Peyer's patch (tissue), 4 donors: ENCODE results near the gene GDNF. TPM values are rescaled to one million over a fixed set of nuclear protein-coding genes. Genes with fewer than 3 reads are reported as not detected.

ENCODE experiments used
- DNase-seq, 3 donors: peaks; one replicate each; pipeline ENCODE4 v3.0.0-alpha.2; 2017 to 2019
- H3K27ac ChIP-seq, 4 donors: fragments of 200-600 bp; sonication (generic); one replicate each; pipeline ENCODE4 v1.5.1; 2016 to 2019
- H3K27me3 ChIP-seq, 2 donors: fragments of 200-600 bp; sonication (generic); one replicate each; pipeline ENCODE4 v1.5.1; 2019
- H3K36me3 ChIP-seq, 3 donors: fragments of 200-600 bp; sonication (generic); one replicate each; pipeline ENCODE4 v1.5.1; 2016 to 2019
- H3K4me1 ChIP-seq, 4 donors: fragments of 200-600 bp; sonication (generic); one replicate each; pipeline ENCODE4 v1.5.1; 2016 to 2019
- H3K4me3 ChIP-seq, 4 donors: fragments of 200-600 bp; sonication (generic); 1 replicate in 3 of 4; 2 replicates in 1 of 4; pipeline ENCODE4 v1.5.1; 2016 to 2019; ENCODE audit warnings: mild to moderate bottlenecking in 1 of 4
- H3K9me3 ChIP-seq, 4 donors: fragments of 200-600 bp; sonication (generic); one replicate each; pipeline ENCODE4 v1.5.1; 2016 to 2019; ENCODE audit warnings: mild to moderate bottlenecking in 1 of 4
- POLR2A ChIP-seq, 2 donors: fragments of 450-650 bp; IDR thresholded peaks; one replicate each; pipeline ENCODE4 v1.5.1; 2017; ENCODE audit warnings: antibody characterized with exemption in 2 of 2, mild to moderate bottlenecking in 2 of 2, moderate library complexity in 2 of 2
- total RNA-seq, 4 donors: library from RNA; depleted of rRNA; stranded (reverse); fragments of >200 nt; gene quantifications; one replicate each; pipeline ENCODE4 v1.1.0, GENCODE V29; 2016
- TF ChIP-seq, protein P1 (sequence below), 6 experiments: fragments of 450-650 bp in 4 of 6; fragments of 200-600 bp in 2 of 6; sonication (generic) in 1 of 6; IDR thresholded peaks; one replicate each; pipeline ENCODE4 v1.5.1; 2017 to 2019; ENCODE audit warnings: antibody characterized with exemption in 6 of 6, mild to moderate bottlenecking in 3 of 6, moderate library complexity in 1 of 6

The GDNF gene
- total RNA-seq, 4 donors from 2014 or later = 1.5 to 8.3 TPM; not detected in 2

GRCh38 chr5:37807015-37807414, 32.8 kb downstream of the GDNF start:
- Histone ChIP-seq H3K36me3 (no peaks in the 10 kb centered on the region), H3K4me1 (no peaks in the 10 kb centered on the region), H3K9me3 (no peaks in the 10 kb centered on the region), H3K27me3 (no peaks in the 10 kb centered on the region), H3K4me3 (no peak overlapping the region), H3K27ac (no peak overlapping the region)
- TF ChIP-seq POLR2A (IDR thresholded peaks at IDR 0.05) = no peak
- TF ChIP-seq, protein P1, sequence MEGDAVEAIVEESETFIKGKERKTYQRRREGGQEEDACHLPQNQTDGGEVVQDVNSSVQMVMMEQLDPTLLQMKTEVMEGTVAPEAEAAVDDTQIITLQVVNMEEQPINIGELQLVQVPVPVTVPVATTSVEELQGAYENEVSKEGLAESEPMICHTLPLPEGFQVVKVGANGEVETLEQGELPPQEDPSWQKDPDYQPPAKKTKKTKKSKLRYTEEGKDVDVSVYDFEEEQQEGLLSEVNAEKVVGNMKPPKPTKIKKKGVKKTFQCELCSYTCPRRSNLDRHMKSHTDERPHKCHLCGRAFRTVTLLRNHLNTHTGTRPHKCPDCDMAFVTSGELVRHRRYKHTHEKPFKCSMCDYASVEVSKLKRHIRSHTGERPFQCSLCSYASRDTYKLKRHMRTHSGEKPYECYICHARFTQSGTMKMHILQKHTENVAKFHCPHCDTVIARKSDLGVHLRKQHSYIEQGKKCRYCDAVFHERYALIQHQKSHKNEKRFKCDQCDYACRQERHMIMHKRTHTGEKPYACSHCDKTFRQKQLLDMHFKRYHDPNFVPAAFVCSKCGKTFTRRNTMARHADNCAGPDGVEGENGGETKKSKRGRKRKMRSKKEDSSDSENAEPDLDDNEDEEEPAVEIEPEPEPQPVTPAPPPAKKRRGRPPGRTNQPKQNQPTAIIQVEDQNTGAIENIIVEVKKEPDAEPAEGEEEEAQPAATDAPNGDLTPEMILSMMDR (IDR thresholded peaks at IDR 0.05) = no peak
- DNase-seq = no peak

- Histone ChIP-seq H3K4me3 (no peak overlapping the region), H3K9me3 (no peaks in the 10 kb centered on the region), H3K27me3 (no peaks in the 10 kb centered on the region), H3K27ac (no peak overlapping the region), H3K36me3 (no peaks in the 10 kb centered on the region), H3K4me1 (no peaks in the 10 kb centered on the region)
- DNase-seq = no peak
- TF ChIP-seq, protein P1 (IDR thresholded peaks at IDR 0.05) = no peak
- TF ChIP-seq POLR2A (IDR thresholded peaks at IDR 0.05) = no peak
Observed at GRCh38 chr5:37806476-37806875, 33.4 kb downstream of the GDNF start.

DNA sequence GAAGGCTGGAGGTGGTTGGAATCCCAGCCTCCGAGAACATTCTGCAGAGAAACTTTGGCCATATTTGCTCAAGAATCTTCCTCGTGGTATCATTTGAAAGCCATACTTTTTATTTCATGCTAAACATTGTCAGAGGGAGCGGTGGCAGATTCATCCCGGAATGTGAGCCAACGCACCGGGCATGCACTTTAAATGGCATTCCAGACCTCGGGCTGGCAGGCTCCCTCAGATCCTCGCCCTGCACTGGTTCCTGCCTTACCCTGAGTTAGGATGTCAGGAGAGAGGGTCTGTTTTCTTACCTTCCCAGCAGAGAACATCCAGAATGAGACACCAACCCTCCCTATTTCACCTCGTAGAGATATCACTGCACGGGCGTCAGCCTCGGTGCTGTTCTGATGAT, 33.8 kb downstream of the GDNF start:
- TF ChIP-seq POLR2A (IDR thresholded peaks at IDR 0.05) = no peak
- TF ChIP-seq, protein P1 (IDR thresholded peaks at IDR 0.05) = no peak
- H3K4me3 ChIP-seq = no peak overlapping the region
- H3K9me3 ChIP-seq = no peaks in the 10 kb centered on the region
- H3K27me3 ChIP-seq = no peaks in the 10 kb centered on the region
- no peaks in the 10 kb centered on the region for H3K4me1 ChIP-seq
- no peaks in the 10 kb centered on the region for H3K36me3 ChIP-seq
- DNase-seq = no peak
- no peak overlapping the region for H3K27ac ChIP-seq

DNA sequence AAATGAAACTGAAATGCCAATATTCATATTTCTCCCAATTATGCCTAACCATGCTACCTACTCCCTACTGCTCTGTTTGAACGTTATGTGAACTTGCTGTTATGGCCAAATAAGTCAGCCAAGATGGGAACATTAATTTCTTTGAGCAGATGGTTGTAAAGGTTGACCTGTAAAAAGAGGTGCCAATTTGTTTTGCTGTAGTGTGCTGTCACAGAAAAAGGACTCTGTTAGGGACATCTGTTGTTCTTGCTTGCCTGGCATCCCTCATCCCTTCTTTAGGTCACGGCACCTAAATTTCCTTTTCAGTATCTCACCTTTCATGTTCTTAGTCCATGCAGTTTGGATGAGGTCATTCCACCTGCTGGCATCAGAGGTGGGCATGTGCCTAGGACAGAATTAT, 35.4 kb downstream of the GDNF start:
- H3K27ac ChIP-seq = no peak overlapping the region
- no peaks in the 10 kb centered on the region for H3K27me3 ChIP-seq
- H3K36me3 ChIP-seq = no peaks in the 10 kb centered on the region
- no peak for DNase-seq
- no peaks in the 10 kb centered on the region for H3K4me1 ChIP-seq
- H3K9me3 ChIP-seq = no peaks in the 10 kb centered on the region
- no peak for TF ChIP-seq POLR2A (IDR thresholded peaks at IDR 0.05)
- TF ChIP-seq, protein P1 (IDR thresholded peaks at IDR 0.05) = no peak
- H3K4me3 ChIP-seq = no peak overlapping the region

DNA sequence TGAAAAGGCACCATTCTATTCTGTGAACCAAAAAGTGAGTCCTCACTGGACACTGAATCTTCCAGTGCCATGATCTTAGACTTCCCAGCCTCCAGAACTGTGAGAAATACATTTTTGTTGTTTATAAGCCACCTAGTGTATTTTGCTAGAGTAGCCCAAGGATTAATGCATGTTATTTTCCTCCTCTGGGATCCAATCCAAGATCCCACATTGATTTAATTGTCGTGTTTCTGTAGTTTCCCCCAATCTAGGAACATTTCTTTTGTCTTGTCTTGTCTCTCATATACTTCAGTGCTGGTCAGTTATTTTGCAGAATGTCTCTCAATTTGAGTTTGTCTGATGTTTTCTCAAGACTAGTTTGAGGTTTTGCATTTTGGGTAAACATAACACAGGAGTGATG, 36.4 kb downstream of the GDNF start:
- no peak overlapping the region for H3K27ac ChIP-seq
- TF ChIP-seq, protein P1 (IDR thresholded peaks at IDR 0.05) = no peak
- TF ChIP-seq POLR2A (IDR thresholded peaks at IDR 0.05) = no peak
- H3K4me3 ChIP-seq = no peak overlapping the region
- no peaks in the 10 kb centered on the region for H3K9me3 ChIP-seq
- no peaks in the 10 kb centered on the region for H3K4me1 ChIP-seq
- DNase-seq = no peak
- H3K27me3 ChIP-seq = no peaks in the 10 kb centered on the region
- no peaks in the 10 kb centered on the region for H3K36me3 ChIP-seq

- Histone ChIP-seq H3K9me3 (no peaks in the 10 kb centered on the region), H3K4me3 (no peak overlapping the region), H3K27me3 (no peaks in the 10 kb centered on the region), H3K4me1 (no peaks in the 10 kb centered on the region), H3K36me3 (no peaks in the 10 kb centered on the region), H3K27ac (no peak overlapping the region)
- TF ChIP-seq, protein P1 (IDR thresholded peaks at IDR 0.05) = no peak
- TF ChIP-seq POLR2A (IDR thresholded peaks at IDR 0.05) = no peak
- DNase-seq = no peak
Observed at GRCh38 chr5:37801521-37801920, 38.3 kb downstream of the GDNF start.
